ENCODE measurements around the gene CLDN11. TPM values are rescaled to one million over a fixed set of nuclear protein-coding genes. Genes with fewer than 3 reads are reported as not detected.

Gene CLDN11
- polyA plus RNA-seq, 1 donor from 2014 or later = 0.98 TPM

DNA sequence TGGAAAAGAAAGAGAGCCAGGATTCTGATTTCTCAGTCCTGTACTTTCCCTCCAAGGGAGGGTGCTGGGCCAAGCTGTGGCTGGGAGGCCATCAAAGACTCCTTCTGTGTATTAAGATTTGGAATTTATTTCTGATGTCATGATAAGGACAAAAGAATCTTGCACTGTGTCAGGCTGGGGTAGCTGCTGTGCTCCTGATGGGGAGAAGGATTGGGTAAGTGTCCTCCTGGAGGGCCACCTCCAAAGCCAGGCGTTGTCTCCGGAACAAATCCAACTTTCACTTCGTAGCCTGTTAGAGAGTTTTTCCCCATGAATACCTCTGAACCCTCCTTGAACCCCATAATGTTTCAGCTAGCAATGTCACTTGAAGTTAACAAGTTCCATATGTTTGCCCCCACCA lies 29.9 kb downstream of the CLDN11 start:
- no peaks in the 10 kb centered on the region for H3K27me3 ChIP-seq (ENCODE audit: insufficient read depth, low read depth, low read length)
- H4K20me1 ChIP-seq (ENCODE audit: insufficient read depth) = no peaks in the 10 kb centered on the region
- no peak overlapping the region for H3K4me2 ChIP-seq (ENCODE audit: low read length)
- no peaks in the 10 kb centered on the region for H3K79me2 ChIP-seq (replicated peaks; ENCODE audit: insufficient read depth, low read length)
- no peak overlapping the region for H3K27ac ChIP-seq (ENCODE audit: low read length)
- no peaks in the 10 kb centered on the region for H3F3A ChIP-seq (ENCODE audit: insufficient read depth, low read length, poor library complexity, severe bottlenecking)
- no peak overlapping the region for H3K9ac ChIP-seq (ENCODE audit: low read length)
- H3K9me2 ChIP-seq (ENCODE audit: insufficient read depth, low read length) = no peaks in the 10 kb centered on the region
- H2AFZ ChIP-seq (ENCODE audit: low read depth, low read length) = no peak overlapping the region
- no peaks in the 10 kb centered on the region for H3K36me3 ChIP-seq (ENCODE audit: insufficient read depth, low read length)
- H3K9me3 ChIP-seq (ENCODE audit: low read length) = no peaks in the 10 kb centered on the region
- H3K4me3 ChIP-seq (ENCODE audit: low read length) = no peak overlapping the region
- TF ChIP-seq, protein P1, sequence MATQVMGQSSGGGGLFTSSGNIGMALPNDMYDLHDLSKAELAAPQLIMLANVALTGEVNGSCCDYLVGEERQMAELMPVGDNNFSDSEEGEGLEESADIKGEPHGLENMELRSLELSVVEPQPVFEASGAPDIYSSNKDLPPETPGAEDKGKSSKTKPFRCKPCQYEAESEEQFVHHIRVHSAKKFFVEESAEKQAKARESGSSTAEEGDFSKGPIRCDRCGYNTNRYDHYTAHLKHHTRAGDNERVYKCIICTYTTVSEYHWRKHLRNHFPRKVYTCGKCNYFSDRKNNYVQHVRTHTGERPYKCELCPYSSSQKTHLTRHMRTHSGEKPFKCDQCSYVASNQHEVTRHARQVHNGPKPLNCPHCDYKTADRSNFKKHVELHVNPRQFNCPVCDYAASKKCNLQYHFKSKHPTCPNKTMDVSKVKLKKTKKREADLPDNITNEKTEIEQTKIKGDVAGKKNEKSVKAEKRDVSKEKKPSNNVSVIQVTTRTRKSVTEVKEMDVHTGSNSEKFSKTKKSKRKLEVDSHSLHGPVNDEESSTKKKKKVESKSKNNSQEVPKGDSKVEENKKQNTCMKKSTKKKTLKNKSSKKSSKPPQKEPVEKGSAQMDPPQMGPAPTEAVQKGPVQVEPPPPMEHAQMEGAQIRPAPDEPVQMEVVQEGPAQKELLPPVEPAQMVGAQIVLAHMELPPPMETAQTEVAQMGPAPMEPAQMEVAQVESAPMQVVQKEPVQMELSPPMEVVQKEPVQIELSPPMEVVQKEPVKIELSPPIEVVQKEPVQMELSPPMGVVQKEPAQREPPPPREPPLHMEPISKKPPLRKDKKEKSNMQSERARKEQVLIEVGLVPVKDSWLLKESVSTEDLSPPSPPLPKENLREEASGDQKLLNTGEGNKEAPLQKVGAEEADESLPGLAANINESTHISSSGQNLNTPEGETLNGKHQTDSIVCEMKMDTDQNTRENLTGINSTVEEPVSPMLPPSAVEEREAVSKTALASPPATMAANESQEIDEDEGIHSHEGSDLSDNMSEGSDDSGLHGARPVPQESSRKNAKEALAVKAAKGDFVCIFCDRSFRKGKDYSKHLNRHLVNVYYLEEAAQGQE (IDR thresholded peaks at IDR 0.05; ENCODE audit: borderline replicate concordance) = no peak
- TF ChIP-seq TAF1 (IDR thresholded peaks at IDR 0.05; ENCODE audit: low read depth) = no peak
- no peak for TF ChIP-seq POLR2AphosphoS5 (IDR thresholded peaks at IDR 0.05)
- TF ChIP-seq EP300 (conservative IDR thresholded peaks at IDR 0.05; ENCODE audit: poor library complexity, severe bottlenecking) = no peak
- TF ChIP-seq, protein P2, sequence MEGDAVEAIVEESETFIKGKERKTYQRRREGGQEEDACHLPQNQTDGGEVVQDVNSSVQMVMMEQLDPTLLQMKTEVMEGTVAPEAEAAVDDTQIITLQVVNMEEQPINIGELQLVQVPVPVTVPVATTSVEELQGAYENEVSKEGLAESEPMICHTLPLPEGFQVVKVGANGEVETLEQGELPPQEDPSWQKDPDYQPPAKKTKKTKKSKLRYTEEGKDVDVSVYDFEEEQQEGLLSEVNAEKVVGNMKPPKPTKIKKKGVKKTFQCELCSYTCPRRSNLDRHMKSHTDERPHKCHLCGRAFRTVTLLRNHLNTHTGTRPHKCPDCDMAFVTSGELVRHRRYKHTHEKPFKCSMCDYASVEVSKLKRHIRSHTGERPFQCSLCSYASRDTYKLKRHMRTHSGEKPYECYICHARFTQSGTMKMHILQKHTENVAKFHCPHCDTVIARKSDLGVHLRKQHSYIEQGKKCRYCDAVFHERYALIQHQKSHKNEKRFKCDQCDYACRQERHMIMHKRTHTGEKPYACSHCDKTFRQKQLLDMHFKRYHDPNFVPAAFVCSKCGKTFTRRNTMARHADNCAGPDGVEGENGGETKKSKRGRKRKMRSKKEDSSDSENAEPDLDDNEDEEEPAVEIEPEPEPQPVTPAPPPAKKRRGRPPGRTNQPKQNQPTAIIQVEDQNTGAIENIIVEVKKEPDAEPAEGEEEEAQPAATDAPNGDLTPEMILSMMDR (IDR thresholded peaks at IDR 0.05; ENCODE audit: poor library complexity, severe bottlenecking) = no peak

DNA sequence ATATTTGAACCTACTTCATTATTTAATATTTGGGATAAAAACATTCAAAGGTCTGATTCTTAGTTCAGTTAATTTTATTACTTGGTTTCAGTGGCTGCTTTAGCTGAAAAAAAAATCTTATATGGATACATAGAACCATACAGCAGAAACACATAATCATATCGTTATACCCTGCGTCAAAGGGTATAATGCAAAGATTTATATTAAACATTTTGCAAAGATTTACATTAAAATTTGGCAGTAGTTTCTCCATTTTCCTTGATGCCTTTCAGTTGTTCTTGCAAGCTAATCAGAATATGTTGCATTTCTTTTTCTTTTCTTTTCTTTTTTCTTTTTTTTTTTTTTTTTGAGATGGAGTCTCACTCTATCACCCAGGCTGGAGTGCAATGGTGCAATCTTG lies 31.4 kb downstream of the CLDN11 start:
- no peak for TF ChIP-seq SMC3 (conservative IDR thresholded peaks at IDR 0.05; ENCODE audit: poor library complexity)
- no peak for TF ChIP-seq EZH2 (IDR thresholded peaks at IDR 0.05; ENCODE audit: borderline replicate concordance, insufficient read depth, low read length, poor library complexity, severe bottlenecking)
- TF ChIP-seq MXI1 (conservative IDR thresholded peaks at IDR 0.05; ENCODE audit: poor library complexity, severe bottlenecking) = no peak
- TF ChIP-seq TAF1 (IDR thresholded peaks at IDR 0.05; ENCODE audit: low read depth) = no peak
- no peak for TF ChIP-seq POLR2AphosphoS5 (IDR thresholded peaks at IDR 0.05)
- TF ChIP-seq RAD21 (conservative IDR thresholded peaks at IDR 0.05) = no peak
- TF ChIP-seq EP300 (conservative IDR thresholded peaks at IDR 0.05; ENCODE audit: poor library complexity, severe bottlenecking) = no peak
- TF ChIP-seq, protein P2 (IDR thresholded peaks at IDR 0.05; ENCODE audit: poor library complexity, severe bottlenecking) = no peak
- TF ChIP-seq, protein P1 (IDR thresholded peaks at IDR 0.05; ENCODE audit: borderline replicate concordance) = no peak
- Histone ChIP-seq H3K9me3 (ENCODE audit: low read length) (no peaks in the 10 kb centered on the region), H3K79me2 (replicated peaks; ENCODE audit: insufficient read depth, low read length) (no peaks in the 10 kb centered on the region), H3K27me3 (ENCODE audit: insufficient read depth, low read depth, low read length) (no peaks in the 10 kb centered on the region), H3K9me2 (ENCODE audit: insufficient read depth, low read length) (no peaks in the 10 kb centered on the region), H3K9ac (ENCODE audit: low read length) (no peak overlapping the region), H3K36me3 (ENCODE audit: insufficient read depth, low read length) (no peaks in the 10 kb centered on the region), H3K4me3 (ENCODE audit: low read length) (no peak overlapping the region), H3K4me2 (ENCODE audit: low read length) (no peak overlapping the region), H3F3A (ENCODE audit: insufficient read depth, low read length, poor library complexity, severe bottlenecking) (no peaks in the 10 kb centered on the region), H4K20me1 (ENCODE audit: insufficient read depth) (no peaks in the 10 kb centered on the region), H2AFZ (ENCODE audit: low read depth, low read length) (no peak overlapping the region), H3K27ac (ENCODE audit: low read length) (no peak overlapping the region)
